ENCODE measurements around the gene TTPAL.

Gene TTPAL

GRCh38 chr20:44433751-44434538 lies 41.7 kb upstream of the TTPAL start:
- no peaks in the 10 kb centered on the region for H3K9me3 Mint-ChIP-seq
- H3K27ac Mint-ChIP-seq = no peak overlapping the region
- peaks cover 8% of the 10 kb centered on the region for H3K27me3 Mint-ChIP-seq (ENCODE audit: low read depth)
- H3K36me3 Mint-ChIP-seq (ENCODE audit: low read depth) = no peaks in the 10 kb centered on the region
- H3K4me1 Mint-ChIP-seq (ENCODE audit: low read depth) = no peaks in the 10 kb centered on the region
- H3K4me3 Mint-ChIP-seq = no peak overlapping the region

GRCh38 chr20:44435630-44436335 lies 39.9 kb upstream of the TTPAL start:
- no peaks in the 10 kb centered on the region for H3K9me3 Mint-ChIP-seq
- no peaks in the 10 kb centered on the region for H3K4me1 Mint-ChIP-seq (ENCODE audit: low read depth)
- H3K4me3 Mint-ChIP-seq = no peak overlapping the region
- H3K27ac Mint-ChIP-seq = no peak overlapping the region
- H3K36me3 Mint-ChIP-seq (ENCODE audit: low read depth) = no peaks in the 10 kb centered on the region
- peaks cover 8% of the 10 kb centered on the region for H3K27me3 Mint-ChIP-seq (ENCODE audit: low read depth)

- Mint-ChIP-seq H3K27ac (no peak overlapping the region), H3K4me1 (ENCODE audit: low read depth) (no peaks in the 10 kb centered on the region), H3K27me3 (ENCODE audit: low read depth) (peaks cover 8% of the 10 kb centered on the region)
These were observed 39.3 kb upstream of the TTPAL start for GRCh38 chr20:44436393-44436792.

GRCh38 chr20:44437497-44437896 lies 38.2 kb upstream of the TTPAL start:
- Mint-ChIP-seq H3K27ac (no peak overlapping the region), H3K9me3 (no peaks in the 10 kb centered on the region), H3K36me3 (ENCODE audit: low read depth) (no peaks in the 10 kb centered on the region), H3K4me1 (ENCODE audit: low read depth) (no peaks in the 10 kb centered on the region), H3K4me3 (no peak overlapping the region), H3K27me3 (ENCODE audit: low read depth) (peaks cover 8% of the 10 kb centered on the region)

More at GRCh38 chr20:44436393-44436792, 39.3 kb upstream of the TTPAL start:
- H3K4me3 Mint-ChIP-seq = no peak overlapping the region
- H3K36me3 Mint-ChIP-seq (ENCODE audit: low read depth) = no peaks in the 10 kb centered on the region
- H3K9me3 Mint-ChIP-seq = no peaks in the 10 kb centered on the region

GRCh38 chr20:44438782-44439181 lies 36.9 kb upstream of the TTPAL start:
- Mint-ChIP-seq H3K4me1 (ENCODE audit: low read depth) (no peaks in the 10 kb centered on the region), H3K4me3 (no peak overlapping the region), H3K36me3 (ENCODE audit: low read depth) (no peaks in the 10 kb centered on the region), H3K9me3 (no peaks in the 10 kb centered on the region), H3K27ac (no peak overlapping the region), H3K27me3 (ENCODE audit: low read depth) (no peaks in the 10 kb centered on the region)

- no peak overlapping the region for H3K4me3 Mint-ChIP-seq
- no peaks in the 10 kb centered on the region for H3K36me3 Mint-ChIP-seq (ENCODE audit: low read depth)
- no peaks in the 10 kb centered on the region for H3K27me3 Mint-ChIP-seq (ENCODE audit: low read depth)
- no peak overlapping the region for H3K27ac Mint-ChIP-seq
- H3K9me3 Mint-ChIP-seq = no peaks in the 10 kb centered on the region
- H3K4me1 Mint-ChIP-seq (ENCODE audit: low read depth) = no peaks in the 10 kb centered on the region
These were observed 36.4 kb upstream of the TTPAL start for GRCh38 chr20:44439318-44439717.

- Mint-ChIP-seq H3K27ac (no peak overlapping the region), H3K36me3 (ENCODE audit: low read depth) (no peaks in the 10 kb centered on the region), H3K9me3 (no peaks in the 10 kb centered on the region), H3K27me3 (ENCODE audit: low read depth) (no peaks in the 10 kb centered on the region), H3K4me3 (no peak overlapping the region), H3K4me1 (ENCODE audit: low read depth) (no peaks in the 10 kb centered on the region)
These were observed 33.2 kb upstream of the TTPAL start for GRCh38 chr20:44442298-44443070.

GRCh38 chr20:44445742-44446710 lies 29.6 kb upstream of the TTPAL start:
- Mint-ChIP-seq H3K27me3 (ENCODE audit: low read depth) (no peaks in the 10 kb centered on the region), H3K36me3 (ENCODE audit: low read depth) (no peaks in the 10 kb centered on the region), H3K9me3 (no peaks in the 10 kb centered on the region), H3K4me3 (no peak overlapping the region), H3K27ac (no peak overlapping the region), H3K4me1 (ENCODE audit: low read depth) (no peaks in the 10 kb centered on the region)

- Mint-ChIP-seq H3K9me3 (no peaks in the 10 kb centered on the region), H3K27ac (no peak overlapping the region), H3K4me1 (ENCODE audit: low read depth) (no peaks in the 10 kb centered on the region), H3K27me3 (ENCODE audit: low read depth) (no peaks in the 10 kb centered on the region), H3K36me3 (ENCODE audit: low read depth) (no peaks in the 10 kb centered on the region), H3K4me3 (no peak overlapping the region)
These were observed 27.8 kb upstream of the TTPAL start for GRCh38 chr20:44447827-44448419.

GRCh38 chr20:44448753-44449546 lies 26.7 kb upstream of the TTPAL start:
- no peak overlapping the region for H3K4me3 Mint-ChIP-seq
- H3K36me3 Mint-ChIP-seq (ENCODE audit: low read depth) = no peaks in the 10 kb centered on the region
- H3K27ac Mint-ChIP-seq = no peak overlapping the region
- no peaks in the 10 kb centered on the region for H3K27me3 Mint-ChIP-seq (ENCODE audit: low read depth)
- H3K9me3 Mint-ChIP-seq = no peaks in the 10 kb centered on the region
- no peaks in the 10 kb centered on the region for H3K4me1 Mint-ChIP-seq (ENCODE audit: low read depth)

GRCh38 chr20:44449864-44450263 lies 25.8 kb upstream of the TTPAL start:
- Mint-ChIP-seq H3K36me3 (ENCODE audit: low read depth) (no peaks in the 10 kb centered on the region), H3K9me3 (no peaks in the 10 kb centered on the region), H3K4me1 (ENCODE audit: low read depth) (no peaks in the 10 kb centered on the region), H3K27ac (no peak overlapping the region), H3K27me3 (ENCODE audit: low read depth) (no peaks in the 10 kb centered on the region), H3K4me3 (no peak overlapping the region)

GRCh38 chr20:44450281-44450889 lies 25.3 kb upstream of the TTPAL start:
- Mint-ChIP-seq H3K9me3 (no peaks in the 10 kb centered on the region), H3K36me3 (ENCODE audit: low read depth) (no peaks in the 10 kb centered on the region), H3K4me1 (ENCODE audit: low read depth) (no peaks in the 10 kb centered on the region), H3K4me3 (no peak overlapping the region), H3K27ac (no peak overlapping the region), H3K27me3 (ENCODE audit: low read depth) (no peaks in the 10 kb centered on the region)

All from T-helper 1 cell treated with Interleukin-12 subunit alpha and Interleukin-12 subunit beta and Interleukin-4 antibody, amounts not matched to agents 30 μg/mL and 1 μg/mL, for 36 hours (primary cell).